Choroid plexus epithelial cell (primary cell): ENCODE measurements around the gene PPP1R26.

Experiments
- DNase-seq: peaks from one replicate; pipeline ENCODE4 v3.0.0-alpha.2; 2010; ENCODE audit warnings: low read depth
- H3K4me3 ChIP-seq: 2 replicates; pipeline ENCODE4 v1.5.1; 2011; ENCODE audit warnings: low read depth, mild to moderate bottlenecking, control low read depth, low read length, moderate library complexity
- TF ChIP-seq, protein P1 (sequence below): conservative IDR thresholded peaks from 2 replicates; pipeline ENCODE4 v1.5.1; 2011; ENCODE audit warnings: low read depth, mild to moderate bottlenecking, control low read depth, inconsistent platforms, low read length, moderate library complexity

The PPP1R26 gene

DNA sequence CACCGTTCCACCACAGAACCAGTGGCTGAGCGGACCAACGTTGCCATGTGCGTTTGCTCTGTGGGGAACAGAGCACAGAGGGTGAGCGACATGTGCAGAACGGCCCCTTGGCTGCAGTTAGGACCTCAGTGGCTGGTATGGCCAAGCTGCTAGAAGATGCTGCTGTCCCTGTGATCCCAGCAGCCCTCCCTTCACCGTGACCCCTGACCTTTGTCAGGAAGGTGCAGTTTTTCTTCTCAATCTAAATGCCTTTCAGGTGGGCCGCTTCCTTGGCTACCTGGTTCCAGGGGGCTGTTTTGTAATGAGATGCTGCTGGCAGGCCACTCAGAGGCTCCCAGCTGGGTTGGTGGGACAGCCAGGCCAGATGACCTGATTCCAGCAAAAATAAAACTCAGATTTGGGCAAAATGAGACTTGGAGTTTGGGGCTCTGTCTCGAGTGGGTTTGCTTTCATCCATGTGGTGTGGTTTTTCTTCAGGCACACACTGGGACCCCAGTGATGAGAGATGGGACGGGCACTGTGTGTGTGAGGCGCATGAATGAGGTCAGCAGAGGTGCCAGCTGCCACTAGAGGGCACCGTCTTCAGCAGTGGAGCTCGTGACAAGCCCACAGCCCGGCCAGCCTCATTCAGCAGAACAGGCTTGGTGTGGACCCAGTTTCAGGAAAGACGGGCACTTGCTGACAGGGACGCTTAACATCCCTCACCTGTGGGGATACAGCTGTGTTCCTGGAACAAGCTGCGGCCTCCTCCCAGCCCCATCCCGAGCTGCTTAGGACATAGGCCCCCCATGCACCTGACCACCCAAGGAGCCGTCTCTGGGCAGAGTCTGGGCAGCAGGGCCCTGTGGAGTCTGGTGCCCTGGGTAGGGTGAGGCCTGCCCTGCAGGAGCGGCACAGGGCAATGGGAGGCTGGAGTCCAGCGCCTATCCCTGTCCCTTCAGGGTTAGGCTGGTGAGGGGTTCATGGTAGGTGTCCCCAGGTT, 25.0 kb downstream of the PPP1R26 start:
- TF ChIP-seq, protein P1, sequence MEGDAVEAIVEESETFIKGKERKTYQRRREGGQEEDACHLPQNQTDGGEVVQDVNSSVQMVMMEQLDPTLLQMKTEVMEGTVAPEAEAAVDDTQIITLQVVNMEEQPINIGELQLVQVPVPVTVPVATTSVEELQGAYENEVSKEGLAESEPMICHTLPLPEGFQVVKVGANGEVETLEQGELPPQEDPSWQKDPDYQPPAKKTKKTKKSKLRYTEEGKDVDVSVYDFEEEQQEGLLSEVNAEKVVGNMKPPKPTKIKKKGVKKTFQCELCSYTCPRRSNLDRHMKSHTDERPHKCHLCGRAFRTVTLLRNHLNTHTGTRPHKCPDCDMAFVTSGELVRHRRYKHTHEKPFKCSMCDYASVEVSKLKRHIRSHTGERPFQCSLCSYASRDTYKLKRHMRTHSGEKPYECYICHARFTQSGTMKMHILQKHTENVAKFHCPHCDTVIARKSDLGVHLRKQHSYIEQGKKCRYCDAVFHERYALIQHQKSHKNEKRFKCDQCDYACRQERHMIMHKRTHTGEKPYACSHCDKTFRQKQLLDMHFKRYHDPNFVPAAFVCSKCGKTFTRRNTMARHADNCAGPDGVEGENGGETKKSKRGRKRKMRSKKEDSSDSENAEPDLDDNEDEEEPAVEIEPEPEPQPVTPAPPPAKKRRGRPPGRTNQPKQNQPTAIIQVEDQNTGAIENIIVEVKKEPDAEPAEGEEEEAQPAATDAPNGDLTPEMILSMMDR = peak; percentile 77
- DNase-seq = peak; percentile 75
- H3K4me3 ChIP-seq = no peak overlapping the region

DNA sequence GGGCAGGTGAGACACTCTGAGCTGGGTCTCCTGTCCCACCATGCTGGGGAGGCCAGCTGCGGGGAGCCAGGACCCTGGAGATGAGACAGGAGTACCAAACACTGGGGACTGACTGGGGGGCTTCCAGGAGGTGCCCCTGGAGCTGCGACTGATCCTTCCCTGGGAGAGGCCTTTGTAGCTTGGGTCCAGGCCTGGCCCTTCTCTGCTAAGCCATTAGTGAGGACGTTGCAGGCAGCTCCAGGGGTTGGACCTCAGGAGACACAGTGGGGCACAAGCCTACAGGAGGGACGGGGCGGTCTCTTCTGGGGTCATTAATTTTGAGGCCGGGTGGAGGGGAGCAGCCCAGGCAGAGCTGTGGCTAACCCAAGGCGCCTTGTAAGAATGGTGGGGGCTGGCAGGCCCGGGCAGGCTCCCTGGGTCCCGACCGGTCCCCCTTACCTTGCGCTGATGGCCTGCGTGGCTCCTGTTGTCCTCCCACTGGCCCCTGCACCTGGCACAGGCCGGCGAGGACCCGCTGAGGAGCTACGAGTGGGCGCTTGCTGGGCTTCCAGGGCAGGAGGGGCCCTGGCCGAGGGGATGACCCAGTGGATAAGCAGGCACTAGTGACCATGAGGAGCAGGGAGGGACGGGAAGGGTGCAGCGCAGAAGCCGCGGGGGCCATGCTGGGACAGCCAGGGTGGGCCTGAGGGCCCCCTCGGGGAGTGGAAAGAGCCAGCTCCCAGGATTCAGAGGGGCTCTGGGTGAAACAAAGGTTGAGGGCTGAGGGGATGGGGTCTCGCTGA, 26.0 kb downstream of the PPP1R26 start:
- DNase-seq = no peak
- H3K4me3 ChIP-seq = no peak overlapping the region
- TF ChIP-seq, protein P1 = no peak

DNA sequence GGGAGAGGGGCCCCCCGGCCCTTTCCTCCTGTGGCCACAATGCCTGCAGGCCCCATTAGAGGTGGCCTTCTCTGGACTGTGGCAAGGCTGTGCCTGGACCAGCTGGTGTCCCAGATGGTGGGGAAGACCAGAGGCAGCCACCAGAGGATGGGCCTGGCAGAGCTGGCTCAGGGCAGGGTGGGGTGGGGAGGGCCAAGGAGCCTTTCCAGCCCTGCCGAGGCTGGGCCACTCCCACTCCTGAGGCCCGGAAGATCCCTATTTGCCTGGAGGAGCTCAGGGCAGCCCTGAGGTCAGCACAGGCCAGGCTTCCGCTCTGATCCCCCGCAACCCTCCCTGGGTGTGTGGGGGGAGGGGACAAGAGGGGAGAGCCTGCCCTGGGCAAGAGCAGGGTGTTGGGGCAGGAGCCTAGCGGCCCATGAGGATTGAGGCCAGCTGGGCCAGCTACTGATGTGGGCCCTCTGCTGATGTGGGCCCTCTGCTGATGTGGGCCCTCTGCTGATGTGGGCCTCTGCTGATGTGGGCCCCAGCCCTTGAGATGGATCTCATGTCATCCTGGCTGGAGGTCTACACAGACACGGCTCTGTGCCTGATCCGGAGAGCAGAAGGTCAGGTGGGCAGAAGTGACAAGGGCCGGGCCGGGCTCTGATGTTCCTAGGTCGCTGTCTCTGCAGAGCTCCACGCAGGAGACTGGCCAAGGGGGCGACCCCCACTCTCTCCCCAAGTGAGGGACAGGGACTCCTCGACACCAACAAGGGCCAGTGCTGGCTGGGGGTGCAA, 26.9 kb downstream of the PPP1R26 start:
- no peak overlapping the region for H3K4me3 ChIP-seq
- TF ChIP-seq, protein P1 = no peak
- no peak for DNase-seq

DNA sequence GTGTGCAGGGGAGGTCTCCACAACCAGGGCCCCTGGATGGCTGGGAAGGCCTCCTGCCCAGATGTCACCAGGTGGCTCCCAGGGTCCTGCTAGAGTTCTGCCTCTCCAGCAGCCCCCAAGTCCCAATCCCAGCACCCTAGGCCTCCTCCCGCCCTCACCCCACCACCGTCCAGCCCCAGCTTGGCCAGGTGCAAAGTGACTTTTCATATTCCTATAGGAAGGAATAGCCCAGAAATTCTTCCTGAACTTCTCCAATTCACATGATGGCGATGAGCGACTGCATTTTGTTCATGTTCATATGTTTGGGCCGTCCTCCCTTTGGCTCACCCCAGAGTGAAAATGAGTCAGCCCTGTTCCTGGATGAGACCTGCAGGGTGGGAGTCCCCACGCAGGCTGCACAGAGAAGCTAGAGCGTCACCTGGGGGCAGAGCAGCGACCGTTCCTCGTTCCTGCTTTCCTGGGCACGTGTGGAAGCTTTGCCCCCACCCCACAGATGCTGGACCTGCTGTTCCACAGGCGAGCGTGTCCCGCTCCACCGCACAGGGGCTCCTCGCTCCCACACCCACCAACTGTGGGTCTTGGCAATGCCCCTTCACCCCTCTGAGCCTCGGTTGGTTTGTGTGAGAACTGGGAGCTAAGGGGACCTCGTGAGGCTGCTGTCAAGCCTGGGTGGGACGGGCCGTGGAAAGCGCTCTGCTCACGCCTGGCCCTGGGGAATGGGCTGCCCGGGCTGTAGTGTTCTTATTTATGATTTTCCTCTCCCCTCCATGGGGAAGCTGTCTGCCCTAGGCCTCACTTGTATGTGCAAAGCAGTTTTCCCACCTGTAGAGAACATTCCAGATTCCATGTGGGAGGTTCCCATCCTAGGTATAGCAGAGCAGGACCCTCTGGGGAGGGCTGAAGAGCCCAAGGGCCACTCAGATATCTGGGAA, 27.8 kb downstream of the PPP1R26 start:
- TF ChIP-seq, protein P1 = no peak
- DNase-seq = no peak
- H3K4me3 ChIP-seq = no peak overlapping the region

DNA sequence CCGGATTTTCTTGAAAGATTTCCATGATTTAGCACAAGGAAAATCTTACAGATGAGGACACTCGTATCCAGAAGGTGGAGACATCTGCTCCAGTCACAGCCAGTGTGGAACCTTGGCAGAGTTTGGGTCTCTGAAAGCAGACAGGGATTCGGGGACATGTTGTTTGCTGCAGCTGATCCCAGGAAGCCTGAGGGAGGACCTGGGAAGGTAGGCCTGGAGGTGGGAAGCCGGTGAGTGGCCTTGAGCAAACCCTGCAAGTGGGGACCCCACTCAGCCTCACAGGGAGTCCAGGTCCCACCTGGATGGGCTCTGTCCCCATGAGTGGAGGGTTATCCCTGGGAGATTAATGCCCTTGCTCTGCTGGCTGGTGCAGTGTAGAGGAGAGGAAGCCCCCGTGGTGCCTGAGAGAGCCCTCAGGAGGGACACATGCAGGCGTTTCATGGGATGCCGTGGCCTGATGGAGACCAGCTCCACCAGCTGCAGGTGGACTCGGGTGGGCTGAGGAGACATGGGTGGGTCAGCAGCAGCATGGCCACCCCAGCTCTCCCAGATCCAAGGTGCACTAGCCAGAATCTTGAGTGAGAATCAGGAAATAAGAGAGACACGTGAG, 28.7 kb downstream of the PPP1R26 start:
- TF ChIP-seq, protein P1 = no peak
- no peak for DNase-seq

DNA sequence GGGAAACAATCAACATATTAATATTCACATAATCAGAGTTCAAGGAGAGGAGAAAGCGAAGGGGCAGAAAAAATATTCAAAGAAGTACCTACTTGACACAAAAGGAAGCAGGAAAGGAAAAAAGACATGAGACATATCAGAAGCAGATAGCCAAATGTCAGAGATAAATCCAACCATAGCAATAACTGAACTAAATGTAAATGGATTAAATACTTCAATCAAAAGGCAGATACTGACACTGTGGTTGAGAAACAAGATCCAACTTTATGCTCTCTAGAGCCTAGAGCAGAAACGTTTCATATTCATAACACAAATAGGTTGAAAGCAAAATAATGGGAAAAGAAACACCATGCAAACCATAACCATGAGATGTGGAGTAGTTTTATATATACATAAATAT, 29.9 kb downstream of the PPP1R26 start:
- H3K4me3 ChIP-seq = no peak overlapping the region
- no peak for DNase-seq
- TF ChIP-seq, protein P1 = no peak

More for the DNA sequence above, 28.7 kb downstream of the PPP1R26 start:
- no peak overlapping the region for H3K4me3 ChIP-seq
